GM18873 (cell line): ENCODE measurements around the gene CRK.
"Not testable (repeated sequence)": the region's sequence is repeated elsewhere in the genome, so short reads cannot be mapped to it uniquely, and the experiment has no call there.

ENCODE experiments used
- ATAC-seq: cut with Tn5 transposase; IDR thresholded peaks from one replicate; pipeline ENCODE4 v1.9.1; 2021; ENCODE audit warnings: mild to moderate bottlenecking, moderate library complexity, moderate number of reproducible peaks; ENCODE audit not compliant: unreplicated experiment, low FRiP score

CRK gene

GRCh38 chr17:1469231-1469852, 13.3 kb upstream of the CRK start:
- no peak for ATAC-seq

GRCh38 chr17:1467898-1468492, 12.0 kb upstream of the CRK start:
- ATAC-seq = no peak

- ATAC-seq = no peak
Observed at GRCh38 chr17:1467258-1467657, 11.2 kb upstream of the CRK start.

- no peak for ATAC-seq
Observed at GRCh38 chr17:1464186-1464585, 8.2 kb upstream of the CRK start.

GRCh38 chr17:1462164-1463112, 6.4 kb upstream of the CRK start:
- ATAC-seq = no peak

- ATAC-seq = no peak
Observed at GRCh38 chr17:1461198-1461944, 5.3 kb upstream of the CRK start.

GRCh38 chr17:1460233-1460632, 4.2 kb upstream of the CRK start:
- ATAC-seq = no peak

GRCh38 chr17:1455291-1455796, 688 bp downstream of the CRK start:
- peak; percentile 28 for ATAC-seq

GRCh38 chr17:1454541-1454940, 1.5 kb downstream of the CRK start:
- no peak for ATAC-seq

GRCh38 chr17:1453694-1454093, 2.3 kb downstream of the CRK start:
- not testable (repeated sequence) for ATAC-seq

- no peak for ATAC-seq
Observed at GRCh38 chr17:1452836-1453235, 3.2 kb downstream of the CRK start.

GRCh38 chr17:1450261-1450660, 5.8 kb downstream of the CRK start:
- ATAC-seq = not testable (repeated sequence)

- no peak for ATAC-seq
Observed at GRCh38 chr17:1449412-1449967, 6.5 kb downstream of the CRK start.

GRCh38 chr17:1447052-1447451, 9.0 kb downstream of the CRK start:
- no peak for ATAC-seq

- no peak for ATAC-seq
Observed at GRCh38 chr17:1446201-1446600, 9.8 kb downstream of the CRK start.

GRCh38 chr17:1445695-1446094, 10.3 kb downstream of the CRK start:
- ATAC-seq = not testable (repeated sequence)

GRCh38 chr17:1442721-1443120, 13.3 kb downstream of the CRK start:
- not testable (repeated sequence) for ATAC-seq

- no peak for ATAC-seq
Observed at GRCh38 chr17:1442187-1442586, 13.8 kb downstream of the CRK start.

GRCh38 chr17:1440921-1441320, 15.1 kb downstream of the CRK start:
- ATAC-seq = no peak

GRCh38 chr17:1438593-1439083, 17.4 kb downstream of the CRK start:
- no peak for ATAC-seq
